DLD1 (cell line): Measurements from ENCODE around the gene CSF3R.
"Not testable (repeated sequence)": the region's sequence is repeated elsewhere in the genome, so short reads cannot be mapped to it uniquely, and the experiment has no call there.

ENCODE experiments used
- in situ Hi-C: cut with HindIII; loops from 2 replicates; pipeline ENCODE4 v1.10.0; 2017; ENCODE audit warnings: low sequenced_read_pairs

CSF3R gene

GRCh38 chr1:36484099-36484498 is 1.4 kb upstream of the CSF3R start:
- in situ Hi-C loops = no loop called here

- in situ Hi-C loops = no loop called here
Observed at GRCh38 chr1:36481771-36482723, 666 bp downstream of the CSF3R start.

DNA sequence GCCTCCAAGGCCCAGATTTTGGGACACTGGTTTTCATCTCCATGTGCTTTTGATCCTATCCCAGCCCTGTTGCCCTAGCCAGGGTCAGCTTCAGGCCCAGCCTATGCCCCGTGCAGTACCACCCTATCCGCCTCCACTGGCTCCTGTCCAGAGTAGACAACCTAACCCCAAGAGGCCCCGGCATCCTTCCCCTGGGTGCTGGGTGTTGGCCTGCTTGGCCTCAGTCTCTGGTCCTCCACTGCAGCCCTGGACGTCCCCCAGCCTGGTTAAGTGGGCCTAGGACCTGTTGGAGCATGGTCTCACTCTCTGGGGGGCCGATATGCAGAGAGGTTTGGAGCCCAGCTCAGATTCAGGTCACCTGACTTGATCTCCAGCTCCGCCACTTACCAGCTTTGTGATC is 1.6 kb downstream of the CSF3R start:
- in situ Hi-C loops = no loop called here

DNA sequence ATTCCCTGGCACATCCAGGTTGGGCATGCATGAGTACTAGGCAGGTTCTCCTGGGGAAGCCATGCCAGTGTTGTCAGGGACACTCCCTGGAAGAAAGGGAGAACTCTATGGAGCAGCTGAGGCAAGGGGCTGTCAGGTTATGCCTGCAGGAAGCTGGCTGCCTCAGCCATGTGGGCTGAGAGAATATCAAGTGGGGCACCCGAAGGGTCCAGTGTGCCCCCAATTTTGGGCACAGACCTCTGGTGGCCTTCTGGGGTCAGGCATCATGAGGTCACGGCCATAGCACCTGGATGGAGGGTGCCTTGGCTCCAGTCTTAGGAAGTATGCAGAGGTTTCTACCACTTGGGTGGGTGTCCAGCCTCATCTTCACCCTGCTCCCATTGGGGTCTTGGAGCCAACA is 2.6 kb downstream of the CSF3R start:
- in situ Hi-C loops = no loop called here

- in situ Hi-C loops = no loop called here
Observed at GRCh38 chr1:36479505-36480051, 3.1 kb downstream of the CSF3R start.

DNA sequence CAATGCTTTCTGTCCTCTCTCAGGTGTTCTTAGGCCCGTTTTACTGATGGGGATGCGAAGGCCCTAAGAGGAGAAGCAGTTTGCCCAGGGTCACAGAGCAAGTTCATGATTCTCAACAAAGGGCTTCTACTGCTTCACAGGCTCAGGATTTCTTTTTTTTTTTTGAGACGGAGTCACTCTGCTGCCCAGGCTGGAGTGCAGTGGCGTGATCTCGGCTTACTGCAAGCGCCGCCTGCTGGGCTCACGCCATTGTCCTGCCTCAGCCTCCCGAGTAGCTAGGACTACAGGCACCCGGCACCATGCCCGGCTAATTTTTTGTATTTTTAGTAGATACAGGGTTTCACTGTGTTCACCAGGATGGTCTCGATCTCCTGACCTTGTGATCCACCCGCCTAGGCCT is 5.1 kb downstream of the CSF3R start:
- in situ Hi-C loops = not testable (repeated sequence)

DNA sequence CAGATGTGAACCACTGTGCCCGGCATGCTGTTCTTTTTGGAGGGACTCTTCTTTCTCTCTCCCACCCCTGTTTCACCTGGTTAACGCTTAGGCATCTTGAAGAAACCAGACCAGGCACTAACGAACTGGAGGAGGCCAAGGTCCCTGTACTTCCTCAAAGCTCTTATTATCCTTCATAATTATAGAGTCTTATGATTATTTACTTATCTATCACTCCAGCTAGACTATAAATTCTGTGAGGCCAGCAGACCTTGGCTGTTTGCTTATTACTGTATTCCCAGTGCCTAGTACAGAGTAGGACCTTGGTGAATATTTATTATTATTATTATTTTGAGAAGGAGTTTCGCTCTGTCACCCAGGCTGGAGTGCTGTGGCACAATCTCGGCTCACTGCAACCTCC is 5.8 kb downstream of the CSF3R start:
- in situ Hi-C loops = no loop called here

- in situ Hi-C loops = no loop called here
Observed at GRCh38 chr1:36475910-36476604, 6.7 kb downstream of the CSF3R start.

DNA sequence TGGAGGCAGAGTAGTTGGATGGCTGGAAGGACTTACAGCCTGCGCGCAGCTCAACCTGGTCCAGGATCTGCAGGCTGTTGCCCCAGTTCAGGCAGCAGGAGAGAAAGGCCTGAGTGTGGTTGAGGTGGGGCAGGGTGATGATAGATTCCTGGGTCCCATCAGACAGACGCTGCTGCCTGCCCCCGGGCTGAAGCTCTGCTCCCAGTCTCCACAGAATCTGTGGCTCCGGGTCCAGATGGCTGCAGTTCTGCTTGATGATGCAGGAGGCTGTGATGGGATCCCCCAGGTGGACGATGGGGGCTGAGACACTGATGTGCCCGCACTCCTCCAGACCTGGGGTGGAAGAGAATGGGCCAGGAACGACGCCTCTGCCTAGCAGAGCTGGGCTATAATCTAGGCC is 7.4 kb downstream of the CSF3R start:
- in situ Hi-C loops = no loop called here

GRCh38 chr1:36472656-36473055 is 10.1 kb downstream of the CSF3R start:
- in situ Hi-C loops = no loop called here

DNA sequence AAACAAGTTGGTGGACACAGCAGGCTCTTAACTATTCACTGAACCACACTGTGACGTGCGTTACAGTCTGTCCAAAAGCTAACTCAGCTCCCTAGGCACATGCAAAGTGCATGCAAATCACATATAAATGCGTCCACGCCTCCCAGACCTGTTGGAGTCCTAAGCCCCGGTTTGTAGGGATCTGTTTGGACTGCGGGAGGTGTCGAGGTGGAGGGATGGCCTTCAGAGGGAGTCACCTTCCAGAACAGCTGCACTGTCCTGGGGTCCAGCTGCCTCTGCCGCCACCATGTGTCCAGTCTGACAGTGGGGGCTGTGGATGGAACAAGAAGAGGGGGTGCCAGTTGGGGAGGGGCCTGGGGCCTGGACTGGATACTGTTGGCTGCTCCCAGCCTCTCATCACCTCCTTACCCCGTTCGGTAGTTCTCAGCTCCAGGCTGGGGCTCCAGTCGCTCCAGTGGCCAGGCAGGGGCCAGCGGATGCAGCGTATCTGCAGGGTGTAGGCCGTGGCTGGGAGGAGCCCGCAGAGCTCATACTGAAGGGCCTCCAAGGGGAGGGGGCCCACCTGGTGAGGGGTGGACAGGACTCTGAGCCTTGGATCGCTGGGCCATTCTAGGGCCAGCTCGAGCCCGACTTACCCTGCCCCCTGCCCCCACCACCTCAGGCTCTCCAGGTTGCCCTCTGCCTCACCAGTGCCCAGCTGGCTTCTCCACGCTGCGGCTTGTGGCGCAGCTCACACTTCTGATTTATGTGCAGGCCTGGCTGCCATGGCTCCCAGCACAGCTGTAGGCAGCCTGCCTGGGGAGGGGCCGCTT is 10.7 kb downstream of the CSF3R start:
- in situ Hi-C loops = no loop called here

DNA sequence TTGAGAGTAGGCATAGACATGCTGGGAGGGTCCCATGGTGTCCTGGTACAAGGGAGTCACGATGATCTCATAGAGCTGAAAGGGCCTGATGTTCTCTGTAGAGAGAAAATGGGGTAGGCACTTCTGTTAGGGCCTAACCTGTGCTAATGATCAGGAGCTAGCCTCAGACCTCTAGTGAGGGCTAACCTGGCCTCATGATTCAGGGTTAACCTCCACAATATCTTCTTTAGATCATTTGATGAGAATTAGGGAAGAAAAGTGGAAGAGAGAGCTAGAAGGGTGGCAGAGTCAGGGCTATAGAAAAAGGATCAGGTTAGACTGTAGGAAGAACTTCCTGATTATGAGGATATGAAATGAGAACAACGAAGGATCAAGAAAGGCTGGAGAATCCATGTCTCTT is 13.6 kb downstream of the CSF3R start:
- in situ Hi-C loops = no loop called here

- in situ Hi-C loops = no loop called here
Observed at GRCh38 chr1:36467700-36468455, 14.8 kb downstream of the CSF3R start.

DNA sequence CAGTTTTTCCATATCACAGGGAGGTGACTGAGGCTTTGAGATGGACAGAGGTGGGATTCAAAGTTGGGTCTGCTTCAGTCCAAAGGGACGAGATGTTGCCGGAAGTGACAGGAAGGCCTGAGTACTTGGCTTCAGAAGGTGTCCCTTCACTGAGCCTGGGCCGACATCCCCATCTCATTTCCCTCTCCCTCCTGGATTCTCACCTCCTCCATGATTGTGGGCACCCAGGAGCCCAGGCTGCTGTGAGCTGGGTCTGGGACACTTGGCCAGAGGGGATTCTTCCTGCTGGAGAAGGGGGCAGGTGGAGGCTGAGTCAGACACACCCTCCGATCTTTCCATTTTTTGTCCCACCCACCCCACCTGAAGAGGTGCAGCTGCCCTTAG is 15.7 kb downstream of the CSF3R start:
- in situ Hi-C loops = no loop called here

- in situ Hi-C loops = no loop called here
Observed at GRCh38 chr1:36466370-36467026, 16.2 kb downstream of the CSF3R start.

DNA sequence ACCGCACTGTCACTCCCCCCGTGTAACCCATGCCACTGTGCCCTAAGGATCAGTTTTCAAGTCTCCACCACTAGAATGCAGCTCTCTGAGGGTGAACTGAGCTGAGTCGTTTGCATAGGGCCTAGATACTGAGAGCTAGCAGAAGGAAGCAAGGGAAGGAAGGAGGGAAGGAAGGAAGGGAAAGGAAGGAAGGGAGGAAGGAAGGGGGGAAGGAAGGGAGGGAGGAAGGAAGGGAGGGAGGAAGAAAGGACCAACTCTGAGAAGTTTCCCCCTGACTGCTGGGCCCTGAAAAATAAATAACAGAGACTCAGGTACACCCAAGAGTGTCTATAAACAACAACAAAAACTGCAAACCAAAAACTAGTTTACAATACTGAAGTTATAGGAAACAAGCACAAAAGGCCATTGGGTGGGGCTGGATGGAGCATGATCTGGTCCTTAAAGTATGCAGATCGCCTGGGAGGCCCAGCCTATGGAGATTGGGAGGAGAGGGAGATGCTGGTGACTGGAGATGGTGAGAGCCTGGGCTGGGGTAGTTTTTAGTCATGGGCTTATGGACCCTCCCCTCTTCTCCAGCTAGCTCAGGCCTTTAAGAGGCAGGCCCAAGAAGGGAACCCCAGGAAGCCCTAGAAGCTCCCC is 16.9 kb downstream of the CSF3R start:
- in situ Hi-C loops = no loop called here

DNA sequence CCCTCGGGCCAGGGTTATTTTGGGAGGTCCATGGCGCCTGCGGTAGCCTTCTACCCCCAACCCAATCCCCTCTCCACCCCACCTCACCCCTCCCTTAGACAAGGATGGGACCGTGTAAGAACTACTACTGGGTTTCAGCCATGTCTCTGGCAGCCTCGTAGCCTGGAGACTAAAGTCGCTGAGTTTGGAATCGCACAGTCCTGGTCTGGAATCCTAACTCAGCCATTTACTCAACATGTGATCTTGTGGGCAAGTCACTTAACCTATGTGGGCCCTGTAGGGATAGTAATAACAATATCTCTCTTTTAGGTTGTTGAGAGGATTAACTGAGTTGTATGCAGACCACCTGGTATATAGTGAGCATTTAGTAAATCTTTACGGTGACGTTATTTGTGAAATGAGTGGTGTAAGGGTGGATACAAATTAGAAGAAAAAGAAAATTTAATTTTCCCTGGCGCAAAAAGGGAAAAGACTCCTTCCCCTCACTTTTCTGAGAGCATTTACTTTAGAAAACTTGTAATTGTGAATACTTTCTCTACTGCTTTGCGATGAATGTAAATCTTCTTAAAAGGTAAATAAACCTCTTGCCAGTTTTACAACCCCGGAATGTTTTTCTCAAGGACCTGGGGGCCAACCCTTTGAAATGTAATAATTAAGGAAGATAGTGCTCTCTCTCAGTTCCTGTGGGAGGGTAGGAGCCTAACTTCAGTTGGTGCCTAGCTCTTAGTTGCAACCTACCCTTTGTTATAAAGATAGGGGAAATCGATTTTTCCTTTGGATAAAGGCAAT is 17.9 kb downstream of the CSF3R start:
- in situ Hi-C loops = no loop called here

DNA sequence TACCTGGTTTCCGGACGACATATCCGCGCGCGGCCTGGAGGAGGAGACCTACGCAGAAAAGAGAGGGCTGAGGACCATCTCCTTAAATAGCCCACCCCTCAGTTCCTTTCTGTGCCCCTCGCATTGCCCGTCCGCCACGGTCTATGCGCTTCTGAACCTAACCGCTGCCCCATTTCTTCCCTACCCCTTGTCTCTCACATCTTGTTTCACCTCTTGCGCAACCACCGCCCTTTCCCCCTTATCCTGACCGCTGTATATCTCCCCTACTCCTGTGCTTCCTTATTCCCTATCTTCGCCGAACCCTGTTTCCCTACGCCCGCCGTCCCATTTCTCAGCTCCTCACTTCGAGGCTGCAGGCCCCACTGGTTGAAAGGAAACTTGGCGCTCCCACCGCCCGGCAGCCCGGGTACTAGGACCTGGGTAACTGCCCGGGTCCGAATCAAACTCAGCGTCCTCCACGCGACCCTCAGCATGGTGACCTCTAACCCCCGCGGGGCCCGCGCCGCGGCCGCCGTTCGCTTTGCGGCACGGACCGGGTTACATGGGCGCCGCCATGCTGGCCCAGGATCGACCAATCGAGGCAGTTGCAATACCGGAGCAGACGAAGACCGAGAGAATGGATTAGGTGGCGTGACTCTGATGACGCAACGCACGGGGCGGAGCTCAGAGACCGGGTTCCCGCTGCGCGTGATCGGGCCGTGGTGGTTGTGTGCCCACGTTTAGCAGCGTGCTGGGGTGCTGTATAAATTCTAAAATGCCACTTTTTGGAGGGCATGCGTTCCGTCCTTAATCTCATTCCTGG is 18.7 kb downstream of the CSF3R start, which contains the start of gene MRPS15:
Gene MRPS15, minus strand, starts transcription at position 582 of the 802 bp plus-strand sequence. Its CDS starts 109 bp downstream, at position 473.
- in situ Hi-C loops = no loop called here
